ENCODE results near the gene RNASEH2B. TPM values are rescaled to one million over a fixed set of nuclear protein-coding genes. Genes with fewer than 3 reads are reported as not detected.

The RNASEH2B gene
- total RNA-seq, 4 donors from 2014 or later, result 13.8 to 37.5 (median 19.0) TPM

DNA sequence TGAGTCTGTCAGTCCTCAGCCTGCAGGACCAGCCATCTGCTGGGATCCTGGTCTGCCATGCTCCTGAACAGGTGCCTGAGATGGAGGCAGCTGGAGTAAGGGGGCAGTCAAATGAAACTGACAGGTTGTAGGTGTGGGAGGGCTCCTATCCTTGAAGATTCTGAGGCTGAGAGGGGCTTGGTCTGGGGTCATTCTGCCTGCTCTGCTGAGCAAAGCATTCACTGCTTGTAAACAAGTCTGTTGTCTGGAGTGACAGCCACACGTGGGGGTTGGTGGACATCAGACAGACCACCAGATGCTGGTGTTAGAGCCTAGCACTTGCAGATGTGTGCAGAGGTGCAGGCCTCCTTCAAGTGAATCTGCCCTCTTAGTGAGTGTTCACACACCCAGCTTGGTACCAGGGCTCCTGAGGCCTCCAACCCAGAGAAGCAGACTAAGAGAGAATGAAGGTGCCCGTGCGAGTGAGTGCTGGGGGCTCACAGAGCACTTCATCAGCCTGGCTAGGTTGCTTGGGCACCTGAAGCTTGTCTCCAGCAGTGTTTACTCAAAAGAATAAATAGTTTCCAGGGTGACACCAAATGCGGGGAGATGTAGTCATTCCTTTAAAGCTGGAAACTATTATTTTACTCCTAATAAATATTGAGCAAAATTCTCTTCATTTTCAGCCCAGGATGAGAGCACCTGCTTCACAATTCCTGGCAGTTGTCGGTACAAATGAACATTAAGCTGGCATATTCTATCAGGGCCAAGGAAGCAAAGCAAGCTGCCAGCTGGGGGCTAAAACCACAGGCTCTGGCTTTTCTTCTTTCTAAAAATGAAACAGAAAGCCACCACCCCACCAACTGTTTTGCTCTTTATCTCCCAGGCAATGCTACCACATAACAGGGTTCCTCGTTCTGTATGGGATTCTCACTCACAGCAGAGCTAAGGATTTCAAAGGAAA is 82.3 kb downstream of the RNASEH2B start:
- intact Hi-C loops (cut with DNase I; ENCODE audit: low total_unique reads), result no loop called here
- in situ Hi-C loops (cut with MboI; ENCODE audit: low pct_ligation_motif_present in 1 of 4, low pct_unique_long_range_greater_than_20kb in 1 of 4, low sequenced_read_pairs in 3 of 4), result no loop called here
- peaks cover 0 to 37% (median 5%) of the 10 kb centered on the region in 4 donors for H3K4me1 ChIP-seq
- no peaks in the 10 kb centered on the region for H3K36me3 ChIP-seq
- H3K4me3 ChIP-seq, result no peak overlapping the region
- no peak for DNase-seq
- no peak for TF ChIP-seq EP300 (IDR thresholded peaks at IDR 0.05; ENCODE audit: low read depth)
- no peak for TF ChIP-seq POLR2A (IDR thresholded peaks at IDR 0.05)
- TF ChIP-seq POLR2AphosphoS5 (IDR thresholded peaks at IDR 0.05), result no peak
- TF ChIP-seq, protein P1, sequence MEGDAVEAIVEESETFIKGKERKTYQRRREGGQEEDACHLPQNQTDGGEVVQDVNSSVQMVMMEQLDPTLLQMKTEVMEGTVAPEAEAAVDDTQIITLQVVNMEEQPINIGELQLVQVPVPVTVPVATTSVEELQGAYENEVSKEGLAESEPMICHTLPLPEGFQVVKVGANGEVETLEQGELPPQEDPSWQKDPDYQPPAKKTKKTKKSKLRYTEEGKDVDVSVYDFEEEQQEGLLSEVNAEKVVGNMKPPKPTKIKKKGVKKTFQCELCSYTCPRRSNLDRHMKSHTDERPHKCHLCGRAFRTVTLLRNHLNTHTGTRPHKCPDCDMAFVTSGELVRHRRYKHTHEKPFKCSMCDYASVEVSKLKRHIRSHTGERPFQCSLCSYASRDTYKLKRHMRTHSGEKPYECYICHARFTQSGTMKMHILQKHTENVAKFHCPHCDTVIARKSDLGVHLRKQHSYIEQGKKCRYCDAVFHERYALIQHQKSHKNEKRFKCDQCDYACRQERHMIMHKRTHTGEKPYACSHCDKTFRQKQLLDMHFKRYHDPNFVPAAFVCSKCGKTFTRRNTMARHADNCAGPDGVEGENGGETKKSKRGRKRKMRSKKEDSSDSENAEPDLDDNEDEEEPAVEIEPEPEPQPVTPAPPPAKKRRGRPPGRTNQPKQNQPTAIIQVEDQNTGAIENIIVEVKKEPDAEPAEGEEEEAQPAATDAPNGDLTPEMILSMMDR (IDR thresholded peaks at IDR 0.05), result no peak
- no peaks in the 10 kb centered on the region for H3K9me3 ChIP-seq
- no peaks in the 10 kb centered on the region for H3K27me3 ChIP-seq
- H3K27ac ChIP-seq, result peak overlapping the region; percentile 23 to 48 (median 36)
- WGBS, 2 donors (ENCODE audit: low coverage in 1 of 2), result 43 to 63% methylated on average over 1 to 6 of the region's 6 CpGs

DNA sequence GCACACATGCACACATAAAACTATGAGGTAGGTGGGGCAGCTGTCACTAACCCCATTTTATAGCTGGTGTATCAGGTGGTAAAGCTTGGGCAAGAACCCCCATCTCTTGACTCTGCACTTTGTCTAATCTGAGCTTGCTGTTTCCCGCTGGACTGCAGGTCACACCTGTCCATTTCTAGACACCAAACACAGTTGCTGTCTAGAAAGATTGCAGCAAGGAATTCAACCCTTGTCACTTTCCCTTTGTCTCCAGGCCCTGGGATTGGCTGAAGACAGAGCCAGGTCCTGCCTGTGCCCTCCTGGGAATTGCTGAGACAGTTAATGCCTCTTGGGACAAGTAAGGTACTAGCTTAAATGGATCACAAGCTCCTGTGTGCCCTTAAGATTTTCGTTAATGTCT is 83.8 kb downstream of the RNASEH2B start:
- TF ChIP-seq POLR2A (IDR thresholded peaks at IDR 0.05) (no peak), POLR2AphosphoS5 (IDR thresholded peaks at IDR 0.05) (no peak), EP300 (IDR thresholded peaks at IDR 0.05; ENCODE audit: low read depth) (no peak)
- TF ChIP-seq, protein P1 (IDR thresholded peaks at IDR 0.05), result no peak
- Histone ChIP-seq H3K36me3 (no peaks in the 10 kb centered on the region), H3K9me3 (no peaks in the 10 kb centered on the region), H3K27me3 (no peaks in the 10 kb centered on the region), H3K4me3 (no peak overlapping the region), H3K4me1 (peaks cover 0 to 37% (median 5%) of the 10 kb centered on the region in 4 donors), H3K27ac (peak overlapping the region in 1 of 4 donors; percentile 28)
- WGBS, 2 donors (ENCODE audit: low coverage in 1 of 2), result 10 to 51% methylated on average over 2 of the region's 2 CpGs
- intact Hi-C loops (cut with DNase I; ENCODE audit: low total_unique reads), result no loop called here
- in situ Hi-C loops (cut with MboI; ENCODE audit: low pct_ligation_motif_present in 1 of 4, low pct_unique_long_range_greater_than_20kb in 1 of 4, low sequenced_read_pairs in 3 of 4), result no loop called here
- no peak for DNase-seq

DNA sequence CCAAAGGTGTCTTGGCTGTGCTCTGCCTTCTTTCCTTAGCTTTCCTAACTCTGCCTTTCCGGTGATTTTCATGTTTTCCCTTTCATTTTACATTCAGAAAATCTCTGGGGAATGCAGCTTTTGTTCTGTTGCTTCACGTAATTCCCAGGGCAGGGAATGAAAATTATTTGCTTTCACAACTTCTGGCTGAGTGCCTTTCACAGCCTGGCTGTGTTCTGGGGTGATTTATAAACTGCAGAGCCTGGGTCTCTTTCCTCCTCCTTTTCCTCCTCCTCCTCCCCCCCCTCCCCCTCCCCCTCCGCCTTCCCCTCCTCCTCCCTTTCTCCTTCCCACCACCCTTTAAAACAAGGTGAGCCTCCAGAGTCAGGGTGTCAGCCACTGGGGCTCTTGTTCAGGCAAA is 84.3 kb downstream of the RNASEH2B start:
- intact Hi-C loops (cut with DNase I; ENCODE audit: low total_unique reads) (no loop called here), in situ Hi-C loops (cut with MboI; ENCODE audit: low pct_ligation_motif_present in 1 of 4, low pct_unique_long_range_greater_than_20kb in 1 of 4, low sequenced_read_pairs in 3 of 4) (no loop called here)
- Histone ChIP-seq H3K4me1 (peaks cover 0 to 37% (median 5%) of the 10 kb centered on the region in 4 donors), H3K27me3 (no peaks in the 10 kb centered on the region), H3K36me3 (no peaks in the 10 kb centered on the region), H3K4me3 (no peak overlapping the region), H3K27ac (peak overlapping the region in 1 of 4 donors; percentile 28), H3K9me3 (no peaks in the 10 kb centered on the region)
- no peak for DNase-seq
- WGBS, 2 donors (ENCODE audit: low coverage in 1 of 2), result 53 to 71% methylated on average over 2 to 3 of the region's 3 CpGs
- TF ChIP-seq POLR2A (IDR thresholded peaks at IDR 0.05), result no peak
- TF ChIP-seq, protein P1 (IDR thresholded peaks at IDR 0.05), result no peak
- TF ChIP-seq POLR2AphosphoS5 (IDR thresholded peaks at IDR 0.05), result peak in 1 of 3 donors; percentile 12
- no peak for TF ChIP-seq EP300 (IDR thresholded peaks at IDR 0.05; ENCODE audit: low read depth)

DNA sequence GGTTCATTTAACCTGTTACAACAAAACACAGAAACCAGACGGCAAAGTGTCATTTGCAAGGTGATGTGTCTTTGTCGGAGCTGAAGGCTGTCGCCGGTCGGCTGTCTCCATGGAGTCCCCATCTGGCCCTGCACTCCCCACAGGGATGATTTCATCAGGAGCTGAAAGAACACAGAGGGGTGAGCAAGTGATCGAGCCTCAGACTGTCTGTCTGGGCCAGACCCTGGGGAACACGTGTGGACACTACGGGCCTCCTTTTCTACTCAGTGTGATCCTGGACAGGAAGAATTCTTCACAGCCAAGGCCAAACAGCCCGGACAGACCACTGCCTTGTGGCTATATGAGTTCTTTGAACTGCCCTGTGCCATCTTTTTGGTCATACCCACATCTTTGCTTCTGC is 85.1 kb downstream of the RNASEH2B start:
- 89 to 100% methylated on average over 2 to 9 of the region's 9 CpGs for WGBS, 2 donors (ENCODE audit: low coverage in 1 of 2)
- Histone ChIP-seq H3K4me3 (no peak overlapping the region), H3K27ac (no peak overlapping the region), H3K9me3 (no peaks in the 10 kb centered on the region), H3K27me3 (no peaks in the 10 kb centered on the region), H3K4me1 (peaks cover 0 to 32% (median 5%) of the 10 kb centered on the region in 4 donors), H3K36me3 (no peaks in the 10 kb centered on the region)
- TF ChIP-seq, protein P1 (IDR thresholded peaks at IDR 0.05), result no peak
- TF ChIP-seq EP300 (IDR thresholded peaks at IDR 0.05; ENCODE audit: low read depth) (no peak), POLR2A (IDR thresholded peaks at IDR 0.05) (no peak), POLR2AphosphoS5 (IDR thresholded peaks at IDR 0.05) (no peak)
- in situ Hi-C loops (cut with MboI; ENCODE audit: low pct_ligation_motif_present in 1 of 4, low pct_unique_long_range_greater_than_20kb in 1 of 4, low sequenced_read_pairs in 3 of 4) (no loop called here), intact Hi-C loops (cut with DNase I; ENCODE audit: low total_unique reads) (no loop called here)
- DNase-seq, result no peak
